Left lung (tissue), 10 donors: Measurements from ENCODE around the gene FBXL5. TPM values are rescaled to one million over a fixed set of nuclear protein-coding genes. Genes with fewer than 3 reads are reported as not detected.
A peak's percentile ranks its signal among the peaks of the same experiment; 100 is the strongest.

Experiments
- ATAC-seq: fragments of 200-7000 bp; cut with Tn5 transposase; one replicate; pipeline ENCODE4 v1.9.1; 2020; ENCODE audit warnings: moderate library complexity
- DNase-seq, 4 donors: peaks; one replicate each; pipeline ENCODE4 v3.0.0-alpha.2; 2013 to 2020
- H3K27ac ChIP-seq, 2 donors: fragments of 200-600 bp; sonication (generic) in 1 of 2; one replicate each; pipeline versions ENCODE4 v1.5.0 to v1.8.0; 2020 to 2021
- H3K27me3 ChIP-seq, 2 donors: fragments of 200-600 bp; sonication (generic) in 1 of 2; one replicate each; pipeline versions ENCODE4 v1.5.0 to v1.8.0; 2020 to 2021
- H3K36me3 ChIP-seq, 2 donors: fragments of 200-600 bp; sonication (generic) in 1 of 2; one replicate each; pipeline versions ENCODE4 v1.5.0 to v1.8.0; 2020 to 2021
- H3K4me1 ChIP-seq, 2 donors: fragments of 200-600 bp; one replicate each; pipeline ENCODE4 v1.8.0; 2021
- H3K4me3 ChIP-seq, 2 donors: fragments of 200-600 bp; sonication (generic) in 1 of 2; one replicate each; pipeline versions ENCODE4 v1.5.0 to v1.8.0; 2020 to 2021; ENCODE audit warnings: mild to moderate bottlenecking in 1 of 2
- H3K9me3 ChIP-seq, 2 donors: fragments of 200-600 bp; sonication (generic) in 1 of 2; one replicate each; pipeline versions ENCODE4 v1.5.0 to v1.8.0; 2020 to 2021
- CTCF ChIP-seq, 2 donors: fragments of 200-600 bp; sonication (generic) in 1 of 2; IDR thresholded peaks; one replicate each; pipeline versions ENCODE4 v1.5.0 to v1.8.0; 2021; ENCODE audit warnings: antibody characterized with exemption in 2 of 2
- intact Hi-C, 2 donors: fragments of 100-400 bp; cut with DNase I; formaldehyde crosslinking; loops; one replicate each; pipeline versions ENCODE4 v1.11.2 to v1.14.2; 2022
- polyA plus RNA-seq, 6 donors: library from polyadenylated mRNA; unstranded; fragments of 120-200 nt; gene quantifications; one replicate each; pipeline ENCODE4 v1.2.1, GENCODE V29; 2013; ENCODE audit not compliant: insufficient read length in 6 of 6
- total RNA-seq, 2 donors: library from RNA; stranded (reverse); fragmentation: NEBNext Ultra II Directional; extraction: Animal tissue kit (Norgen Biotek cat#: 25700); gene quantifications; one replicate each; pipeline ENCODE4 v1.2.1, GENCODE V29; 2021
- donor health status: DM: no; HTN: yes; CAD: no.
- donor health status: DM: no; HTN: no; CAD: no.

The FBXL5 gene
- total and polyA plus RNA-seq, 8 donors, result 91.9 to 121 (median 101) TPM

DNA sequence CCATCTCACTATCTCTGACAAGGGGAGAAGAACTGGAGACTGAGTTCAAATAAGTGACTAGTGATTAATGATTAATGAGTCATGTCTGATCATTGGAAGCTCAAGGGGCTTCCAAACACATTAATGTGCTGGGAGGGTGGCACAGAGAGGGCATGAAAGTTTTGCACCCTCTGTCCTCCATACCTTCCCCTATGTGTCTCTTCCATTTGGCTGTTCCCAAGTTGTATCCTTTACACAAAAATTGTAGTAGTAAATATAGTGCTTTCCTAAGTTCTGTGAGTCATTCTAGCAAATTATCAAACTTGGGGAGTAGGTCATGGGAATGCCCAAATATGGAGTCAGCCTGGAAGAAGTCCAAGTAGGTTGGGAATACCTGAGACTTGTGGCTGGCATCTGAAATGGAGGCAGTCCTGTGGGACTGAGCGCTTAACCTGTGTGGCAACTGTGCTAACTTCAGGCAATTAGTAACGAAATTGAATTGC lies 22.4 kb upstream of the FBXL5 start:
- DNase-seq (peak in 1 of 4 donors; percentile 42), ATAC-seq (peak; percentile 12)
- Histone ChIP-seq H3K4me1 (peaks cover 0 to 67% of the 10 kb centered on the region in 2 donors), H3K4me3 (no peak overlapping the region), H3K27ac (no peak overlapping the region), H3K36me3 (no peaks in the 10 kb centered on the region), H3K9me3 (no peaks in the 10 kb centered on the region), H3K27me3 (no peaks in the 10 kb centered on the region)
- no peak for TF ChIP-seq CTCF (IDR thresholded peaks at IDR 0.05)
- intact Hi-C loops, result no loop called here

- Histone ChIP-seq H3K27ac (no peak overlapping the region), H3K4me3 (no peak overlapping the region), H3K4me1 (peaks cover 0 to 63% of the 10 kb centered on the region in 2 donors), H3K36me3 (no peaks in the 10 kb centered on the region), H3K9me3 (no peaks in the 10 kb centered on the region), H3K27me3 (no peaks in the 10 kb centered on the region)
- intact Hi-C loops, result no loop called here
- ATAC-seq, result no peak
- no peak for DNase-seq
- no peak for TF ChIP-seq CTCF (IDR thresholded peaks at IDR 0.05)
These were observed 21.7 kb upstream of the FBXL5 start for GRCh38 chr4:15676899-15677298.

DNA sequence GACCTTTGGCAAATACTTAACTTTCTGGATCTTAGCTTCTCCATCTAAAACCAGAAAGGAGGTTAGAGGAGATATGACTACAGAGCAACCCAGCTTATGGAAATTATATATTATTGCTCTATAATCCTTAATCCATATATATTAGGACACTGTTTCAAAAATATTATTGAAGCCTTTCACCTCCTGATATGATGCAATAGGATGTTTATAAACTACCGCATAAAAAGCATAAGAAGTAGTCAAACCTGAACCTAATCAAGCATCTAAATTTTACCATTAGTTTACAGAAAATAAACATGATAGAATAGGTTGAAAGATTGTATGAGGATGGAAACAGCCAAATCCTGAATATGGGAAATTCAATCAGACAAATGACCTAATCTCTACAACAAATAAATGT lies 20.9 kb upstream of the FBXL5 start:
- no peaks in the 10 kb centered on the region for H3K36me3 ChIP-seq
- DNase-seq (no peak), ATAC-seq (no peak)
- H3K9me3 ChIP-seq, result no peaks in the 10 kb centered on the region
- intact Hi-C loops, result no loop called here
- no peak overlapping the region for H3K27ac ChIP-seq
- no peak for TF ChIP-seq CTCF (IDR thresholded peaks at IDR 0.05)
- H3K27me3 ChIP-seq, result no peaks in the 10 kb centered on the region
- peaks cover 0 to 62% of the 10 kb centered on the region in 2 donors for H3K4me1 ChIP-seq
- no peak overlapping the region for H3K4me3 ChIP-seq

- no peak for TF ChIP-seq CTCF (IDR thresholded peaks at IDR 0.05)
- intact Hi-C loops, result no loop called here
These were observed 20.2 kb upstream of the FBXL5 start for GRCh38 chr4:15675356-15675755.

GRCh38 chr4:15674926-15675325 lies 19.8 kb upstream of the FBXL5 start:
- intact Hi-C loops, result no loop called here
- no peak overlapping the region for H3K4me3 ChIP-seq
- H3K4me1 ChIP-seq, result peaks cover 0 to 52% of the 10 kb centered on the region in 2 donors
- TF ChIP-seq CTCF (IDR thresholded peaks at IDR 0.05), result no peak
- no peaks in the 10 kb centered on the region for H3K36me3 ChIP-seq
- H3K27me3 ChIP-seq, result no peaks in the 10 kb centered on the region
- no peak for ATAC-seq
- no peaks in the 10 kb centered on the region for H3K9me3 ChIP-seq
- DNase-seq, result no peak
- H3K27ac ChIP-seq, result peak overlapping the region in 1 of 2 donors; percentile 28

More at GRCh38 chr4:15675356-15675755, 20.2 kb upstream of the FBXL5 start:
- peaks cover 0 to 56% of the 10 kb centered on the region in 2 donors for H3K4me1 ChIP-seq
- DNase-seq, result no peak
- H3K4me3 ChIP-seq, result no peak overlapping the region
- no peaks in the 10 kb centered on the region for H3K9me3 ChIP-seq
- no peak for ATAC-seq
- peak overlapping the region in 1 of 2 donors; percentile 28 for H3K27ac ChIP-seq
- no peaks in the 10 kb centered on the region for H3K36me3 ChIP-seq
- no peaks in the 10 kb centered on the region for H3K27me3 ChIP-seq
